Caco-2 (cell line): ENCODE results near the gene KLC1. TPM values are rescaled to one million over a fixed set of nuclear protein-coding genes. Genes with fewer than 3 reads are reported as not detected.

Experiments used
- BruUV-seq: library from RNA; stranded (reverse); fragments of 400-500 nt; replicated peaks from 2 replicates; lab custom pipeline; 2021; lab: Mats Ljungman, UMichigan
- CTCF ChIA-PET: fragments of 300-600 bp; sonication (Branson Sonifier 250); formaldehyde crosslinking; loops from one replicate; lab custom pipeline; 2022; ENCODE audit warnings: antibody characterized with exemption; lab: Charles Lee
- POLR2A ChIA-PET: fragments of 300-600 bp; sonication (Branson Sonifier 250); formaldehyde crosslinking; loops from one replicate; lab custom pipeline; 2022; ENCODE audit warnings: antibody characterized with exemption; lab: Charles Lee
- DNase-seq, 2 experiments: peaks; one replicate each; pipeline versions ENCODE4 v3.0.0 to v3.0.0-alpha.2; 2020 to 2022
- H3K27me3 ChIP-seq: replicated peaks from 2 replicates; pipeline ENCODE4 v1.6.0; 2011; ENCODE audit warnings: low read length; ENCODE audit not compliant: control insufficient read depth, insufficient read depth
- H3K36me3 ChIP-seq: 2 replicates; pipeline ENCODE4 v1.5.1; 2011; ENCODE audit warnings: low read length; ENCODE audit not compliant: control insufficient read depth, insufficient read depth
- H3K4me1 ChIP-seq: fragments of 250-450 bp; sonication (Bioruptor Pico); 2 replicates; pipeline ENCODE4 v1.5.1; 2020; ENCODE audit warnings: mild to moderate bottlenecking
- H3K4me3 ChIP-seq: 2 replicates; pipeline ENCODE4 v1.5.1; 2011; ENCODE audit warnings: low read depth, mild to moderate bottlenecking, control low read depth, low read length
- H3K9me3 ChIP-seq: fragments of 250-450 bp; sonication (Bioruptor Pico); 2 replicates; pipeline ENCODE4 v1.5.1; 2020; ENCODE audit warnings: mild to moderate bottlenecking, moderate library complexity
- H3K27ac Mint-ChIP-seq: one replicate; pipeline ENCODE4 v1.8.0; 2022; ENCODE audit warnings: mixed read lengths; ENCODE audit not compliant: unreplicated experiment
- H3K27me3 Mint-ChIP-seq: one replicate; pipeline ENCODE4 v1.8.0; 2022; ENCODE audit warnings: mixed read lengths; ENCODE audit not compliant: insufficient read depth, unreplicated experiment
- H3K36me3 Mint-ChIP-seq: one replicate; pipeline ENCODE4 v1.8.0; 2022; ENCODE audit warnings: mild to moderate bottlenecking, mixed read lengths; ENCODE audit not compliant: insufficient read depth, unreplicated experiment
- H3K4me1 Mint-ChIP-seq: one replicate; pipeline ENCODE4 v1.8.0; 2022; ENCODE audit warnings: low read depth, mixed read lengths; ENCODE audit not compliant: unreplicated experiment
- H3K4me3 Mint-ChIP-seq: one replicate; pipeline ENCODE4 v1.8.0; 2022; ENCODE audit warnings: mild to moderate bottlenecking, moderate library complexity, mixed read lengths; ENCODE audit not compliant: unreplicated experiment
- H3K9me3 Mint-ChIP-seq: one replicate; pipeline ENCODE4 v1.8.0; 2022; ENCODE audit warnings: mixed read lengths; ENCODE audit not compliant: unreplicated experiment
- intact Hi-C: fragments of 100-400 bp; cut with micrococcal nuclease; formaldehyde crosslinking; loops from one replicate; pipeline ENCODE4 v1.10.0; 2022; ENCODE audit not compliant: unreplicated experiment
- total RNA-seq: library from RNA; stranded (reverse); gene quantifications from 2 replicates; pipeline ENCODE4 v1.2.3, GENCODE V29; 2022
- TF ChIP-seq, protein P1 (sequence below), 2 experiments: fragments of 200-600 bp in 1 of 2; IDR thresholded peaks; 1 replicate in 1 of 2; 2 replicates in 1 of 2; pipeline versions ENCODE4 v1.5.1 to v1.8.0; 2011 to 2022; ENCODE audit warnings: antibody characterized with exemption in 1 of 2, control low read depth in 1 of 2, inconsistent platforms in 1 of 2, low read depth in 1 of 2, low read length in 1 of 2, mild to moderate bottlenecking in 1 of 2, moderate library complexity in 1 of 2; ENCODE audit not compliant: insufficient read depth in 1 of 2, severe bottlenecking in 1 of 2, unreplicated experiment in 1 of 2

Gene KLC1
- total RNA-seq, 1 experiment from 2014 or later: 110 TPM

DNA sequence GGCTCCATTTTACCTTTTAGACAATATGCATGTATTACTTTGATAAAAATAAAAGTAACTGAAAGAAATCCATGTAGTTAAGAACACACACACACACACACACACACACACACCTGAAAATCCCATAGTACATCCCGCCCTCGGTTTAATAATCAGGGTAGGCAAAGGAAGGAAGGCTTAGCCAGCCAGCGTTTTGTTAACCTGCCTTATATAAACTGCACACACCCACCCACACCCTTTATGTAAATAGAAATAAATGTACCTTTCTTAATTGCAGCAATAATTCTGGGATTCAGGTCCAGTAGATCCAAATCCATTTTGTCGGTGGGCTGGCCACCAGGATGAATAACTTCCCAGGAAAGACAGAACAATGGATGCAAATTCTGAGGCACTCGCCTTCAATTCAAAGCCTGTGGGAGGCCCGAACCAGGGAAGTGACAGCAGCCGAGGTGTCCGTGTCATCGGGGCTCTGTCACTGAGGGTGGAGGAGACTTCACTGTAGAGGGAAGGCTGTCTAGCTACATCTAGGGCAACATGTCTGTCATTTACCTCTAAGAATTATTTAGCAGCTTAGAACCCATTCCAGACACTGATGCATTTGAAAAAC is 81.9 kb downstream of the KLC1 start:
- TF ChIP-seq, protein P1, sequence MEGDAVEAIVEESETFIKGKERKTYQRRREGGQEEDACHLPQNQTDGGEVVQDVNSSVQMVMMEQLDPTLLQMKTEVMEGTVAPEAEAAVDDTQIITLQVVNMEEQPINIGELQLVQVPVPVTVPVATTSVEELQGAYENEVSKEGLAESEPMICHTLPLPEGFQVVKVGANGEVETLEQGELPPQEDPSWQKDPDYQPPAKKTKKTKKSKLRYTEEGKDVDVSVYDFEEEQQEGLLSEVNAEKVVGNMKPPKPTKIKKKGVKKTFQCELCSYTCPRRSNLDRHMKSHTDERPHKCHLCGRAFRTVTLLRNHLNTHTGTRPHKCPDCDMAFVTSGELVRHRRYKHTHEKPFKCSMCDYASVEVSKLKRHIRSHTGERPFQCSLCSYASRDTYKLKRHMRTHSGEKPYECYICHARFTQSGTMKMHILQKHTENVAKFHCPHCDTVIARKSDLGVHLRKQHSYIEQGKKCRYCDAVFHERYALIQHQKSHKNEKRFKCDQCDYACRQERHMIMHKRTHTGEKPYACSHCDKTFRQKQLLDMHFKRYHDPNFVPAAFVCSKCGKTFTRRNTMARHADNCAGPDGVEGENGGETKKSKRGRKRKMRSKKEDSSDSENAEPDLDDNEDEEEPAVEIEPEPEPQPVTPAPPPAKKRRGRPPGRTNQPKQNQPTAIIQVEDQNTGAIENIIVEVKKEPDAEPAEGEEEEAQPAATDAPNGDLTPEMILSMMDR (IDR thresholded peaks at IDR 0.05; ENCODE audit: insufficient read depth in 1 of 2, low read depth in 1 of 2, low read length in 1 of 2, severe bottlenecking in 1 of 2, unreplicated experiment in 1 of 2): no peak
- no peaks in the 10 kb centered on the region for H3K27me3 ChIP-seq
- no peaks in the 10 kb centered on the region for H3K9me3 Mint-ChIP-seq
- H3K4me1 ChIP-seq: peaks cover 5% of the 10 kb centered on the region; the same call in 1 of the 2 replicates
- POLR2A ChIA-PET: no interaction called here
- no TSS peak for BruUV-seq
- no peak overlapping the region for H3K27ac Mint-ChIP-seq
- H3K4me3 ChIP-seq: no peak overlapping the region
- no peak overlapping the region for H3K4me3 Mint-ChIP-seq
- DNase-seq: no peak
- no peaks in the 10 kb centered on the region; the same call in 1 of the 2 replicates for H3K36me3 ChIP-seq
- no peaks in the 10 kb centered on the region for H3K4me1 Mint-ChIP-seq
- H3K36me3 Mint-ChIP-seq: peaks cover 67% of the 10 kb centered on the region
- CTCF ChIA-PET: no interaction called here
- intact Hi-C loops: no loop called here
- H3K27me3 Mint-ChIP-seq: no peaks in the 10 kb centered on the region
- H3K9me3 ChIP-seq: no peaks in the 10 kb centered on the region

DNA sequence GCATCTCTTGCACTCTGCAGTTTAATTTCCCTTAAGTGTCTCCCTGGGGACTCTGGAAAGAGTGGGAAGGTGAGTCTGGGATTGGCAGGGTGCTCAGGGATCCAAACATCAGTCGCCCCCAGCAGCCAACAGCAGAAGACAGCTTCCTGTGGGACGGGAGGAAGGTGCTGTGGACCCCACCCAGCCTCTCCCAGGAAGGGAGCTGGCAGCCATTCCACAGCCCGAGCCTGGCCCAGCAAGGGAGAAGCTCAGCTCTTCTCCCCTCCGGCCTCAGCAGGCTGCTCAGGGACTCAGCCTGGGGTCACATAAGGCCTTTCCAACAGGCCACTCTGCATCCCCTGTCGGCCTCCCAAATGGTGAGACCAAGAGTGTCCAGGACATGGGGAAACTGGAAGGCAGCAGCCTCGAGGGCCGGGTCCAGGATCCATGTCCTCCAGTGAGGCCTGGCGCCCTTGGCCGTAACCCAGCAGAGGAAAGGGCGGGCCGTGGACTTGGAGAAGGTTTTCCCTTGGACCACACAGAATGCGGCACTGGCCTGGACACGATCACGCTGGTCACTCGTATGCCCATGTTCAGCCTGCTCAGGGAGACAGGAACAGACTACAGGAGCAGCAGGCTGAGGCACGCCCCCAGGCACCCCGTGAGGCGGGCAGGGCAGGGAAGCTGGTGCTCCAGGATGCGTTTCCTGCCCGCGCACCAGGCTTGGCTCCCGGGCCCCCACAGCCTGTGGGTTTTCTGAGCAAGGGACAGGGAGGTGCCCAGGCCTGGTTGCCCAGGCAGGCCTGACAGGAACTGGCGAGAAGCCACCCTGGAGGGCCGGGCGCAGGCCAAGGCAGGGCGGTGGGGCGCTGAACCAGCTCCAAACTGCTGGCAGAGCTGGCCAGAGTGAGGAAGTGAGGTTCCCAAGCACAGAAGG is 82.8 kb downstream of the KLC1 start:
- Histone ChIP-seq H3K4me1 (peaks cover 5% of the 10 kb centered on the region; the same call in 1 of the 2 replicates), H3K4me3 (no peak overlapping the region), H3K27me3 (no peaks in the 10 kb centered on the region), H3K36me3 (no peaks in the 10 kb centered on the region; the same call in 1 of the 2 replicates), H3K9me3 (no peaks in the 10 kb centered on the region)
- POLR2A ChIA-PET: no interaction called here
- Mint-ChIP-seq H3K4me1 (no peaks in the 10 kb centered on the region), H3K36me3 (peaks cover 60% of the 10 kb centered on the region), H3K9me3 (no peaks in the 10 kb centered on the region), H3K27me3 (no peaks in the 10 kb centered on the region), H3K4me3 (no peak overlapping the region), H3K27ac (no peak overlapping the region)
- intact Hi-C loops: no loop called here
- TF ChIP-seq, protein P1 (IDR thresholded peaks at IDR 0.05; ENCODE audit: insufficient read depth in 1 of 2, low read depth in 1 of 2, low read length in 1 of 2, severe bottlenecking in 1 of 2, unreplicated experiment in 1 of 2): no peak
- CTCF ChIA-PET: no interaction called here
- BruUV-seq: no TSS peak
- no peak for DNase-seq

DNA sequence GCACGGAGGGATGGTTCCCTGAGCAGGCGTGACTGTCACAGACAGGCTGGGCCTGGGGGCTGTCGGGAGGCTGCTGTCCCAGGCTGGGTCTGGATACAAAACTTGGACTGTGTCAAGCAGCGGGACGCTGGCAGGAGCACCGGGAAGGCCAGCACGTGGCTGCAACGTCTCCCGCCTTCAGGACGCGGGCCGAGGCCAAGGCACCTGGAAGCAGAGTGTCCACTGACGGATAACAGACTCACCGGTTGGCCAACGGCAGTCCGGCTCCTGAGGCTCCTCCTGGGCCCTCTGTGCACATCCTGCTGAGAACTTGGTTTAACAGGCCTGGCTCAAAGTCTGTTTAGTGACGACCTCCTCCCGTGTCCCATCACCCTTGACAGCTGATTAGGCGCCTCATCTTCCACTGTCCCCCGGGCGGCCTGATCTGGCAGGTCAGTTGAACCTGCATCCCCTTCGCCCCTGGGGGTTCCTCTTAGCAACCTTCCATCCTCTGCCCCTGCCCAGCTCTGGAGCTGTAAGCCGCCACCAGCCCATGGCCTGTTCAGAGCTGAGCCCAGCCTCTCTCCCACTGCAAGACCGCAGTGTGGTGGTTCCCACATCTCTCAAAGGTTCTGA is 83.7 kb downstream of the KLC1 start:
- Mint-ChIP-seq H3K9me3 (no peaks in the 10 kb centered on the region), H3K36me3 (peaks cover 60% of the 10 kb centered on the region), H3K27me3 (no peaks in the 10 kb centered on the region), H3K4me1 (peaks cover 7% of the 10 kb centered on the region), H3K27ac (no peak overlapping the region), H3K4me3 (no peak overlapping the region)
- intact Hi-C loops: no loop called here
- CTCF ChIA-PET: no interaction called here
- Histone ChIP-seq H3K4me3 (no peak overlapping the region), H3K36me3 (no peaks in the 10 kb centered on the region; the same call in 1 of the 2 replicates), H3K9me3 (no peaks in the 10 kb centered on the region), H3K4me1 (peaks cover 5% of the 10 kb centered on the region; the same call in 1 of the 2 replicates), H3K27me3 (no peaks in the 10 kb centered on the region)
- no peak for DNase-seq
- no TSS peak for BruUV-seq
- POLR2A ChIA-PET: no interaction called here
- TF ChIP-seq, protein P1 (IDR thresholded peaks at IDR 0.05; ENCODE audit: insufficient read depth in 1 of 2, low read depth in 1 of 2, low read length in 1 of 2, severe bottlenecking in 1 of 2, unreplicated experiment in 1 of 2): no peak
